H1 (cell line): ENCODE data around the gene OGG1. TPM values are rescaled to one million over a fixed set of nuclear protein-coding genes. Genes with fewer than 3 reads are reported as not detected.

Experiments used
- CTCF ChIA-PET: fragments of 300-600 bp; sonication (Branson Sonifier 250); formaldehyde crosslinking; loops from one replicate; lab custom pipeline; 2021; ENCODE audit not compliant: partially characterized antibody; lab: Charles Lee
- POLR2A ChIA-PET: fragments of 300-600 bp; sonication (Branson Sonifier 250); formaldehyde crosslinking; loops from one replicate; lab custom pipeline; 2021; ENCODE audit warnings: inconsistent platforms; ENCODE audit not compliant: partially characterized antibody; lab: Charles Lee
- DNase-seq, 2 experiments: peaks; one replicate each; pipeline versions ENCODE4 v3.0.0 to v3.0.0-alpha.2; 2010 to 2022; ENCODE audit warnings: low spot score in 2 of 2, low read depth in 1 of 2, mixed read lengths in 1 of 2
- FAIRE-seq: peaks from 2 replicates; lab custom pipeline; 2011; peaks lifted over from hg19 to GRCh38; lab: Jason Lieb, UNC
- H2AFZ ChIP-seq: 2 replicates; pipeline ENCODE4 v1.8.1; 2012; ENCODE audit warnings: low read length, inconsistent platforms
- H2AK5ac ChIP-seq: 2 replicates; pipeline ENCODE4 v1.6.1; 2013; ENCODE audit warnings: low read depth, low read length
- H2BK120ac ChIP-seq: replicated peaks from 2 replicates; pipeline ENCODE3; 2013; ENCODE audit warnings: low read depth, low read length, inconsistent platforms
- H2BK12ac ChIP-seq: 2 replicates; pipeline ENCODE4 v1.6.1; 2013; ENCODE audit warnings: low read depth, low read length
- H2BK15ac ChIP-seq: 2 replicates; pipeline ENCODE4 v1.6.1; 2013; ENCODE audit warnings: low read length
- H2BK20ac ChIP-seq: 2 replicates; pipeline ENCODE4 v1.6.1; 2013; ENCODE audit warnings: low read length
- H2BK5ac ChIP-seq: 2 replicates; pipeline ENCODE4 v1.6.1; 2013; ENCODE audit warnings: low read depth, low read length
- H3K14ac ChIP-seq: 2 replicates; pipeline ENCODE4 v1.6.1; 2013; ENCODE audit warnings: inconsistent platforms; ENCODE audit not compliant: insufficient read length
- H3K18ac ChIP-seq: 2 replicates; pipeline ENCODE4 v1.6.1; 2013; ENCODE audit warnings: low read length; ENCODE audit errors: extremely low read depth
- H3K23ac ChIP-seq: 2 replicates; pipeline ENCODE4 v1.6.1; 2013; ENCODE audit warnings: inconsistent platforms; ENCODE audit not compliant: insufficient read length
- H3K23me2 ChIP-seq: 2 replicates; pipeline ENCODE4 v1.6.1; 2013; ENCODE audit warnings: low read depth, low read length
- H3K27ac ChIP-seq: 2 replicates; pipeline ENCODE4 v1.6.1; 2011; ENCODE audit warnings: low read depth, low read length, inconsistent platforms
- H3K27me3 ChIP-seq, 4 experiments: replicated peaks in 1 of 4; 1 replicate in 1 of 4; 2 replicates in 3 of 4; pipeline versions ENCODE4 v1.6.1 to v1.8.1; 2011 to 2013; ENCODE audit warnings: low read length in 3 of 4, mild to moderate bottlenecking in 3 of 4, inconsistent platforms in 2 of 4, mixed read lengths in 2 of 4, moderate library complexity in 1 of 4; ENCODE audit not compliant: control insufficient read depth in 3 of 4, insufficient read depth in 3 of 4; ENCODE audit errors: extremely low read depth in 1 of 4
- H3K36me3 ChIP-seq, 4 experiments: 2 replicates each; pipeline versions ENCODE4 v1.6.1 to v1.8.1; 2011 to 2013; ENCODE audit warnings: mild to moderate bottlenecking in 4 of 4, low read length in 3 of 4, moderate library complexity in 2 of 4, control low read depth in 1 of 4, inconsistent platforms in 1 of 4; ENCODE audit not compliant: insufficient read depth in 4 of 4, control insufficient read depth in 2 of 4
- H3K4ac ChIP-seq: replicated peaks from 2 replicates; pipeline ENCODE3; 2013; ENCODE audit warnings: low read length, low read depth, mixed read lengths, inconsistent platforms; ENCODE audit not compliant: insufficient read length
- H3K4me1 ChIP-seq, 4 experiments: replicated peaks in 1 of 4; 1 replicate in 1 of 4; 2 replicates in 3 of 4; pipeline versions ENCODE4 v1.6.1 to v1.8.1; 2011 to 2013; ENCODE audit warnings: low read length in 3 of 4, inconsistent platforms in 2 of 4, mixed read lengths in 1 of 4; ENCODE audit not compliant: insufficient read depth in 4 of 4, control insufficient read depth in 3 of 4
- H3K4me2 ChIP-seq, 2 experiments: 2 replicates each; pipeline versions ENCODE4 v1.6.1 to v1.8.1; 2011 to 2013; ENCODE audit warnings: low read depth in 2 of 2, low read length in 2 of 2, control low read depth in 1 of 2, inconsistent platforms in 1 of 2, mild to moderate bottlenecking in 1 of 2; ENCODE audit not compliant: insufficient read depth in 1 of 2
- H3K4me3 ChIP-seq, 4 experiments: fragments of 200-600, 300-600 bp in 1 of 4; sonication (generic), shearing (Covaris generic), sonication (Bioruptor Twin) in 1 of 4; 2 replicates each; pipeline versions ENCODE4 v1.5.1 to v1.8.1; 2011 to 2016; ENCODE audit warnings: low read length in 4 of 4, low read depth in 3 of 4, control low read depth in 2 of 4, inconsistent platforms in 2 of 4, mild to moderate bottlenecking in 2 of 4, mixed read lengths in 1 of 4, moderate library complexity in 1 of 4; ENCODE audit not compliant: insufficient read depth in 2 of 4; ENCODE audit errors: extremely low read depth in 1 of 4
- H3K56ac ChIP-seq: replicated peaks from 2 replicates; pipeline ENCODE3; 2013; ENCODE audit warnings: low read depth, mild to moderate bottlenecking, mixed read lengths, low read length, inconsistent platforms; ENCODE audit not compliant: insufficient read length
- H3K79me1 ChIP-seq: 2 replicates; pipeline ENCODE4 v1.6.1; 2013; ENCODE audit warnings: low read depth, low read length, control low read depth
- H3K79me2 ChIP-seq, 2 experiments: 2 replicates each; pipeline versions ENCODE4 v1.6.1 to v1.8.1; 2012 to 2013; ENCODE audit warnings: low read length in 2 of 2, mild to moderate bottlenecking in 2 of 2, inconsistent platforms in 1 of 2; ENCODE audit not compliant: insufficient read depth in 2 of 2, control insufficient read depth in 1 of 2
- H3K9ac ChIP-seq, 4 experiments: replicated peaks in 1 of 4; 1 replicate in 1 of 4; 2 replicates in 3 of 4; pipeline versions ENCODE4 v1.6.1 to v1.8.1; 2011 to 2013; ENCODE audit warnings: low read depth in 3 of 4, low read length in 3 of 4, control low read depth in 2 of 4, mild to moderate bottlenecking in 2 of 4, moderate library complexity in 2 of 4, inconsistent platforms in 1 of 4; ENCODE audit errors: extremely low read depth in 1 of 4
- H3K9me3 ChIP-seq, 2 experiments: 2 replicates each; pipeline versions ENCODE4 v1.6.1 to v1.8.1; 2012 to 2013; ENCODE audit warnings: mild to moderate bottlenecking in 2 of 2, moderate library complexity in 2 of 2, control low read depth in 1 of 2, inconsistent platforms in 1 of 2, low read depth in 1 of 2, low read length in 1 of 2, mixed read lengths in 1 of 2; ENCODE audit not compliant: insufficient read depth in 2 of 2
- H4K20me1 ChIP-seq, 2 experiments: replicated peaks in 1 of 2; 2 replicates each; pipeline versions ENCODE3 to v1.8.1; 2011 to 2013; ENCODE audit warnings: inconsistent platforms in 2 of 2, low read length in 2 of 2, mild to moderate bottlenecking in 1 of 2; ENCODE audit not compliant: insufficient read depth in 2 of 2, control insufficient read depth in 1 of 2
- H4K5ac ChIP-seq: 2 replicates; pipeline ENCODE4 v1.6.1; 2013; ENCODE audit warnings: low read length, low read depth, mixed read lengths, inconsistent platforms; ENCODE audit not compliant: insufficient read length
- H4K8ac ChIP-seq: 2 replicates; pipeline ENCODE4 v1.8.0; 2013; ENCODE audit warnings: mild to moderate bottlenecking, moderate library complexity, low read length, inconsistent platforms; ENCODE audit not compliant: insufficient read depth; ENCODE audit errors: extremely low read depth
- H4K91ac ChIP-seq: replicated peaks from 2 replicates; pipeline ENCODE3; 2013; ENCODE audit warnings: low read length, mixed read lengths, inconsistent platforms; ENCODE audit not compliant: insufficient read length
- GTF2F1 ChIP-seq: IDR thresholded peaks from 2 replicates; pipeline ENCODE4 v1.6.1; 2012; ENCODE audit warnings: low read depth, low read length, improper control_type of control experiment, borderline replicate concordance
- HDAC2 ChIP-seq, 2 experiments: fragments of 300-600 bp in 1 of 2; sonication (generic) in 1 of 2; IDR thresholded peaks; 2 replicates each; pipeline ENCODE4 v1.6.1; 2011 to 2012; ENCODE audit warnings: low read depth in 2 of 2, low read length in 2 of 2, mild to moderate bottlenecking in 2 of 2, moderate library complexity in 2 of 2, borderline replicate concordance in 1 of 2, inconsistent platforms in 1 of 2
- JUND ChIP-seq: IDR thresholded peaks from 2 replicates; pipeline ENCODE4 v1.6.1; 2011; ENCODE audit warnings: mild to moderate bottlenecking, improper control_type of control experiment, low read length
- KDM1A ChIP-seq: fragments of 200-600, 300-600 bp; sonication (generic); IDR thresholded peaks from 2 replicates; pipeline ENCODE4 v1.7.1; 2016; ENCODE audit warnings: mild to moderate bottlenecking, low read length, borderline replicate concordance
- PHF8 ChIP-seq: fragments of 200-600 bp; sonication (generic); conservative IDR thresholded peaks from 2 replicates; pipeline ENCODE4 v1.7.1; 2012; ENCODE audit warnings: low read depth, mild to moderate bottlenecking, inconsistent platforms, low read length, moderate library complexity
- POLR2AphosphoS5 ChIP-seq: IDR thresholded peaks from 2 replicates; pipeline ENCODE4 v1.6.1; 2011; ENCODE audit warnings: low read depth, low read length
- SIX5 ChIP-seq: IDR thresholded peaks from 2 replicates; pipeline ENCODE4 v1.6.1; 2011; ENCODE audit warnings: mild to moderate bottlenecking, low read depth, low read length
- SP2 ChIP-seq: IDR thresholded peaks from 2 replicates; pipeline ENCODE4 v1.6.1; 2012; ENCODE audit warnings: mild to moderate bottlenecking, low read length, inconsistent platforms
- YY1 ChIP-seq: IDR thresholded peaks from 2 replicates; pipeline ENCODE4 v1.6.1; 2011; ENCODE audit warnings: low read depth, mild to moderate bottlenecking, low read length
- WGBS, 2 experiments: shearing (Covaris generic) in 1 of 2; methylation state at CpG; one replicate each; pipeline versions ENCODE4 v1.1.6 to v1.1.7; 2013 to 2015; ENCODE audit warnings: low lambda C conversion rate in 2 of 2, mixed read lengths in 2 of 2, inconsistent platforms in 1 of 2, low coverage in 1 of 2, missing lambda C conversion rate in 1 of 2; ENCODE audit not compliant: insufficient replicate concordance in 2 of 2, insufficient coverage in 1 of 2, insufficient read length in 1 of 2; ENCODE audit errors: extremely low coverage in 1 of 2, missing lambda C conversion rate in 1 of 2; 5-methylcytosine and 5-hydroxymethylcytosine counted together
- polyA plus RNA-seq, 7 experiments: library from polyadenylated mRNA; depleted of rRNA in 3 of 7; stranded (reverse) in 5 of 7; unstranded in 2 of 7; fragments of >200 nt in 5 of 7; fragments of 200-250 nt in 2 of 7; gene quantifications; 1 replicate in 5 of 7; 2 replicates in 1 of 7; 4 replicates in 1 of 7; pipeline versions ENCODE4 v1.2.1 to v1.2.3, GENCODE V29; 2011 to 2013; ENCODE audit warnings: missing spikeins in 2 of 7, mixed read lengths in 2 of 7
- total RNA-seq: library from RNA; stranded (reverse); fragmentation: NEBNext Ultra II Directional; extraction: Animal tissue kit (Norgen Biotek cat#: 25700); gene quantifications from 2 replicates; pipeline ENCODE4 v1.2.1, GENCODE V29; 2021

OGG1 gene
- total and polyA plus RNA-seq, 2 of the 8 experiments (the other 6 are each of a cell fraction or from before 2014, with no cell fraction given) = 29.6 to 46.8 TPM

- no peak overlapping the region for H3K4me3 ChIP-seq
- 0 out of 7 replicates have a peak, but pooled peaks cover 0 to 2% (median 0%) of the 10 kb centered on the region in 4 experiments for H3K27me3 ChIP-seq
- H3K14ac ChIP-seq = no peak overlapping the region
- no peaks in the 10 kb centered on the region for H3K79me1 ChIP-seq
- H3K79me2 ChIP-seq = peaks cover 0 to under 1% of the 10 kb centered on the region in 2 experiments; a peak in 1 of 4 replicates
- no peak overlapping the region for H3K4ac ChIP-seq
- H3K18ac ChIP-seq = no peak overlapping the region
- H3K4me1 ChIP-seq = peaks cover 0 to 4% (median 3%) of the 10 kb centered on the region in 4 experiments; a peak in 4 of 7 replicates
- FAIRE-seq (no peak), DNase-seq (no peak)
- ChIA-PET POLR2A (interaction anchor here (1.2 to 6.7 kb wide), 2 partner anchors 9 to 13 kb away, joined by 6 to 56 read pairs; partner anchors contain the start of gene BRPF1), CTCF (interaction anchor here (1.5 to 2.4 kb wide), 3 partner anchors 13 to 243 kb away, joined by 7 to 11 read pairs (median 10); no protein-coding TSS in a partner anchor)
- H4K5ac ChIP-seq = no peak overlapping the region
- no peak overlapping the region for H4K91ac ChIP-seq
- H3K56ac ChIP-seq = no peak overlapping the region
- no peaks in the 10 kb centered on the region for H3K9me3 ChIP-seq
- WGBS, 2 experiments = 93% methylated on average over 11 of the region's 12 CpGs; no CpG with 5 or more reads in 1 of the 2 experiments
- no peak overlapping the region for H2BK20ac ChIP-seq
- no peak overlapping the region for H2AFZ ChIP-seq
- H3K4me2 ChIP-seq = no peak overlapping the region
- H4K8ac ChIP-seq = no peak overlapping the region; the same call in 1 of the 2 replicates
- no peak for TF ChIP-seq SIX5
- TF ChIP-seq PHF8 = no peak
- TF ChIP-seq HDAC2 (IDR thresholded peaks at IDR 0.05; ENCODE audit: borderline replicate concordance in 1 of 2, low read depth in 2 of 2, low read length in 2 of 2) = no peak
- no peak for TF ChIP-seq POLR2AphosphoS5
- no peak for TF ChIP-seq YY1
- no peak for TF ChIP-seq KDM1A
- no peak for TF ChIP-seq JUND
- no peak for TF ChIP-seq GTF2F1
- no peak for TF ChIP-seq SP2
- H2AK5ac ChIP-seq = no peak overlapping the region
- no peak overlapping the region for H3K27ac ChIP-seq
- H2BK120ac ChIP-seq = no peak overlapping the region
- peaks cover 0 to 6% of the 10 kb centered on the region in 2 experiments for H4K20me1 ChIP-seq
- H3K36me3 ChIP-seq = peaks cover 51 to 80% (median 72%) of the 10 kb centered on the region in 4 experiments
- H2BK12ac ChIP-seq = no peak overlapping the region
- no peak overlapping the region for H3K9ac ChIP-seq
- H2BK15ac ChIP-seq = no peak overlapping the region
- no peak overlapping the region for H2BK5ac ChIP-seq
- peaks cover 6% of the 10 kb centered on the region for H3K23me2 ChIP-seq
- H3K23ac ChIP-seq = no peak overlapping the region
These were observed 4.2 kb upstream of the OGG1 start for GRCh38 chr3:9745521-9745920.
